GM18526 (cell line): ENCODE measurements around the gene PRKCD.
A peak's percentile ranks its signal among the peaks of the same experiment; 100 is the strongest.

Experiments used
- POLR2A ChIP-seq: IDR thresholded peaks from 3 replicates; pipeline ENCODE4 v1.6.1; 2011; ENCODE audit not compliant: insufficient read length; ENCODE audit errors: extremely low read depth

The PRKCD gene

GRCh38 chr3:53160660-53161449 is at the start of gene PRKCD:
Gene PRKCD, plus strand, starts transcription at chr3:53161209. Its CDS starts 17,214 bp downstream, at chr3:53178423.
- peak; percentile 66 for TF ChIP-seq POLR2A

- no peak for TF ChIP-seq POLR2A
Observed at GRCh38 chr3:53111822-53112221, 49.2 kb upstream of the PRKCD start.

GRCh38 chr3:53113293-53114010 is 47.6 kb upstream of the PRKCD start:
- no peak for TF ChIP-seq POLR2A

GRCh38 chr3:53114011-53114400 is 47.0 kb upstream of the PRKCD start:
- no peak for TF ChIP-seq POLR2A

GRCh38 chr3:53114412-53115074 is 46.5 kb upstream of the PRKCD start:
- TF ChIP-seq POLR2A, result no peak

GRCh38 chr3:53116956-53117355 is 44.1 kb upstream of the PRKCD start:
- no peak for TF ChIP-seq POLR2A

- no peak for TF ChIP-seq POLR2A
Observed at GRCh38 chr3:53120336-53120735, 40.7 kb upstream of the PRKCD start.

GRCh38 chr3:53122255-53122932 is 38.6 kb upstream of the PRKCD start:
- no peak for TF ChIP-seq POLR2A

- no peak for TF ChIP-seq POLR2A
Observed at GRCh38 chr3:53122933-53123305, 38.1 kb upstream of the PRKCD start.

GRCh38 chr3:53123510-53123909 is 37.5 kb upstream of the PRKCD start:
- no peak for TF ChIP-seq POLR2A

- TF ChIP-seq POLR2A, result no peak
Observed at GRCh38 chr3:53123953-53124352, 37.1 kb upstream of the PRKCD start.

- no peak for TF ChIP-seq POLR2A
Observed at GRCh38 chr3:53126601-53127000, 34.4 kb upstream of the PRKCD start.

- no peak for TF ChIP-seq POLR2A
Observed at GRCh38 chr3:53129344-53129743, 31.7 kb upstream of the PRKCD start.

- peak; percentile 95 for TF ChIP-seq POLR2A
Observed at GRCh38 chr3:53130179-53131061, 30.6 kb upstream of the PRKCD start, which contains the start of gene RFT1. Gene RFT1, minus strand, starts transcription at chr3:53130435. Its CDS starts 35 bp downstream, at chr3:53130400.

- TF ChIP-seq POLR2A, result no peak
Observed at GRCh38 chr3:53131096-53131495, 29.9 kb upstream of the PRKCD start.

GRCh38 chr3:53132347-53132746 is 28.7 kb upstream of the PRKCD start:
- TF ChIP-seq POLR2A, result no peak
